GM19452 (cell line): ENCODE results near the gene KLHL36.
"Not testable (repeated sequence)": the region's sequence is repeated elsewhere in the genome, so short reads cannot be mapped to it uniquely, and the experiment has no call there.

Experiments used
- ATAC-seq: cut with Tn5 transposase; IDR thresholded peaks from one replicate; pipeline ENCODE4 v1.9.1; 2021; ENCODE audit not compliant: unreplicated experiment

Gene KLHL36

GRCh38 chr16:84614968-84615813, 33.1 kb upstream of the KLHL36 start:
- no peak for ATAC-seq

GRCh38 chr16:84616515-84616914, 31.8 kb upstream of the KLHL36 start:
- ATAC-seq: no peak

GRCh38 chr16:84617041-84617790, 31.1 kb upstream of the KLHL36 start:
- ATAC-seq: peak; percentile 38

GRCh38 chr16:84617791-84618580, 30.3 kb upstream of the KLHL36 start, which contains the start of gene COTL1:
Gene COTL1, minus strand, starts transcription at chr16:84618078. Its CDS starts 164 bp downstream, at chr16:84617914.
- peak; percentile 77 for ATAC-seq

GRCh38 chr16:84618581-84619460, 29.5 kb upstream of the KLHL36 start:
- ATAC-seq: no peak

- not testable (repeated sequence) for ATAC-seq
These were observed 27.4 kb upstream of the KLHL36 start for GRCh38 chr16:84620913-84621312.

GRCh38 chr16:84625556-84625955, 22.8 kb upstream of the KLHL36 start:
- ATAC-seq: no peak

GRCh38 chr16:84628226-84628731, 20.0 kb upstream of the KLHL36 start:
- no peak for ATAC-seq

- ATAC-seq: no peak
These were observed 18.7 kb upstream of the KLHL36 start for GRCh38 chr16:84629580-84629979.

- ATAC-seq: no peak
These were observed 18.3 kb upstream of the KLHL36 start for GRCh38 chr16:84630009-84630408.

GRCh38 chr16:84630446-84631152, 17.7 kb upstream of the KLHL36 start:
- ATAC-seq: no peak

GRCh38 chr16:84631153-84631466, 17.2 kb upstream of the KLHL36 start:
- no peak for ATAC-seq

- no peak for ATAC-seq
These were observed 16.4 kb upstream of the KLHL36 start for GRCh38 chr16:84631886-84632285.

GRCh38 chr16:84632862-84633261, 15.4 kb upstream of the KLHL36 start:
- not testable (repeated sequence) for ATAC-seq

- no peak for ATAC-seq
These were observed 14.7 kb upstream of the KLHL36 start for GRCh38 chr16:84633622-84634021.

GRCh38 chr16:84635702-84636101, 12.6 kb upstream of the KLHL36 start:
- no peak for ATAC-seq

GRCh38 chr16:84637709-84638108, 10.6 kb upstream of the KLHL36 start:
- no peak for ATAC-seq

GRCh38 chr16:84638231-84638806, 10.0 kb upstream of the KLHL36 start:
- ATAC-seq: no peak

- ATAC-seq: no peak
These were observed 8.2 kb upstream of the KLHL36 start for GRCh38 chr16:84640145-84640544.
